Mesenchymal stem cell (in vitro differentiated cells and primary cell): ENCODE measurements around the gene TMEM132E.

Experiments
- DNase-seq: peaks from one replicate; pipeline ENCODE4 v3.0.0-alpha.2; 2013
- H2AFZ ChIP-seq: one replicate; pipeline ENCODE4 v1.6.1; 2013; ENCODE audit warnings: low read depth, mild to moderate bottlenecking, control low read depth, inconsistent platforms, low read length, moderate library complexity
- H2AK5ac ChIP-seq: 2 replicates; pipeline ENCODE4 v1.6.1; 2013; ENCODE audit warnings: low read length, moderate library complexity, mild to moderate bottlenecking, inconsistent platforms; ENCODE audit not compliant: severe bottlenecking
- H2BK120ac ChIP-seq: one replicate; pipeline ENCODE4 v1.6.1; 2013; ENCODE audit warnings: low read depth, mild to moderate bottlenecking, inconsistent platforms, low read length, moderate library complexity
- H2BK12ac ChIP-seq, 2 experiments: one replicate each; pipeline ENCODE4 v1.6.1; 2013; ENCODE audit warnings: inconsistent platforms in 2 of 2, low read length in 2 of 2, mild to moderate bottlenecking in 2 of 2, moderate library complexity in 2 of 2, control low read depth in 1 of 2
- H2BK15ac ChIP-seq: one replicate; pipeline ENCODE4 v1.6.1; 2013; ENCODE audit warnings: mild to moderate bottlenecking, low read depth, inconsistent platforms; ENCODE audit not compliant: poor library complexity, severe bottlenecking
- H2BK5ac ChIP-seq: 2 replicates; pipeline ENCODE4 v1.6.1; 2013; ENCODE audit warnings: low read depth, mild to moderate bottlenecking, low read length, control low read depth, inconsistent platforms; ENCODE audit not compliant: poor library complexity, severe bottlenecking
- H3K14ac ChIP-seq, 2 experiments: one replicate each; pipeline ENCODE4 v1.6.1; 2013; ENCODE audit warnings: inconsistent platforms in 2 of 2, low read length in 2 of 2, control low read depth in 1 of 2, mild to moderate bottlenecking in 1 of 2, moderate library complexity in 1 of 2
- H3K18ac ChIP-seq, 2 experiments: one replicate each; pipeline ENCODE4 v1.6.1; 2013; ENCODE audit warnings: inconsistent platforms in 2 of 2, low read length in 2 of 2, control low read depth in 1 of 2, low read depth in 1 of 2, mild to moderate bottlenecking in 1 of 2
- H3K23ac ChIP-seq, 2 experiments: one replicate each; pipeline ENCODE4 v1.6.1; 2013; ENCODE audit warnings: inconsistent platforms in 2 of 2, low read length in 2 of 2, mild to moderate bottlenecking in 2 of 2, moderate library complexity in 2 of 2, control low read depth in 1 of 2
- H3K27ac ChIP-seq: 2 replicates; pipeline ENCODE4 v1.5.1; 2013; ENCODE audit warnings: mild to moderate bottlenecking, moderate library complexity, low read length, control low read depth, inconsistent platforms; ENCODE audit not compliant: poor library complexity, severe bottlenecking
- H3K27me3 ChIP-seq, 2 experiments: 2 replicates each; pipeline versions ENCODE4 v1.6.1 to v1.7.0; 2013; ENCODE audit warnings: low read length in 2 of 2, mild to moderate bottlenecking in 2 of 2, moderate library complexity in 2 of 2, control low read depth in 1 of 2, inconsistent platforms in 1 of 2; ENCODE audit not compliant: control insufficient read depth in 1 of 2, insufficient read depth in 1 of 2
- H3K36me3 ChIP-seq, 2 experiments: 2 replicates each; pipeline versions ENCODE4 v1.6.1 to v1.7.0; 2013; ENCODE audit warnings: low read length in 2 of 2, control low read depth in 1 of 2, inconsistent platforms in 1 of 2, low read depth in 1 of 2, mild to moderate bottlenecking in 1 of 2; ENCODE audit not compliant: insufficient read depth in 2 of 2, control insufficient read depth in 1 of 2
- H3K4ac ChIP-seq, 2 experiments: one replicate each; pipeline ENCODE4 v1.6.1; 2013; ENCODE audit warnings: inconsistent platforms in 2 of 2, low read length in 2 of 2, mild to moderate bottlenecking in 2 of 2, moderate library complexity in 2 of 2, control low read depth in 1 of 2, low read depth in 1 of 2
- H3K4me1 ChIP-seq: 2 replicates; pipeline ENCODE4 v1.6.1; 2013; ENCODE audit warnings: low read depth, low read length, control low read depth; ENCODE audit not compliant: control insufficient read depth, insufficient read depth
- H3K4me2 ChIP-seq: 2 replicates; pipeline ENCODE4 v1.6.1; 2013; ENCODE audit warnings: low read length, mild to moderate bottlenecking, inconsistent platforms; ENCODE audit not compliant: poor library complexity, severe bottlenecking
- H3K4me3 ChIP-seq, 2 experiments: 2 replicates each; pipeline versions ENCODE4 v1.5.1 to v1.7.0; 2013; ENCODE audit warnings: low read length in 2 of 2, mild to moderate bottlenecking in 2 of 2, control low read depth in 1 of 2, low read depth in 1 of 2; ENCODE audit not compliant: insufficient read depth in 1 of 2
- H3K79me1 ChIP-seq: replicated peaks from 2 replicates; pipeline ENCODE4 v1.6.1; 2013; ENCODE audit warnings: mild to moderate bottlenecking, control low read depth, low read length, inconsistent platforms; ENCODE audit not compliant: poor library complexity, severe bottlenecking
- H3K9ac ChIP-seq: 2 replicates; pipeline ENCODE4 v1.7.0; 2013; ENCODE audit warnings: mild to moderate bottlenecking, low read length, moderate library complexity
- H3K9me3 ChIP-seq: 2 replicates; pipeline ENCODE4 v1.7.0; 2013; ENCODE audit warnings: mild to moderate bottlenecking, low read length; ENCODE audit not compliant: control insufficient read depth
- H4K8ac ChIP-seq: one replicate; pipeline ENCODE4 v1.6.1; 2013; ENCODE audit warnings: inconsistent platforms, mild to moderate bottlenecking, low read length, moderate library complexity
- H4K91ac ChIP-seq: one replicate; pipeline ENCODE4 v1.6.1; 2013; ENCODE audit warnings: mild to moderate bottlenecking, low read length, inconsistent platforms
- WGBS: methylation state at CpG from one replicate; pipeline ENCODE4 v1.1.7; 2013; ENCODE audit warnings: mixed read lengths; 5-methylcytosine and 5-hydroxymethylcytosine counted together

Gene TMEM132E

DNA sequence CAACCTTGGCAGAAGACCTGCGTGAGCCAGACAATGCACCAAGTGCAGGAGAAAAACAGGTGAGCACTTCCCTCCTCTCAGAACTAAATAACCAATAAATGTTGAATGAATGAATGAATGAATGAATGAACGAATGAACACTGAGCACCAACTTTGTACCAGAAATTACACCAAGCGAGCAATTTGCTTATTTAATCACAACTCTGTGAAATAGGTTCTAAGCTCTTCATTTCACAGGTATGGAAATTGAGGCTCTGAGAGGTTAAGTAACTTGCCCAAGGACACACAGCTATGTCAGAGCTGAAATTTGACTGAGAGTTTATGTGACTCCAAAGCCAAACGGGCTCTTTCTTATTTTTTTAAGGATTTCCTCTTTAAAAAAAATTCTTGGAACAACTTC, 38.0 kb downstream of the TMEM132E start:
- Histone ChIP-seq H2BK120ac (no peak overlapping the region), H3K36me3 (no peaks in the 10 kb centered on the region), H2BK12ac (no peak overlapping the region), H3K4me3 (no peak overlapping the region), H3K79me1 (no peaks in the 10 kb centered on the region), H4K8ac (no peak overlapping the region), H2AK5ac (no peak overlapping the region), H4K91ac (no peak overlapping the region), H3K18ac (no peak overlapping the region), H3K27me3 (peaks cover 7 to 51% of the 10 kb centered on the region in 2 experiments), H3K4ac (no peak overlapping the region), H2AFZ (no peak overlapping the region), H3K9ac (no peak overlapping the region), H3K27ac (no peak overlapping the region), H3K14ac (no peak overlapping the region), H3K23ac (no peak overlapping the region), H3K9me3 (no peaks in the 10 kb centered on the region), H2BK5ac (no peak overlapping the region), H2BK15ac (no peak overlapping the region), H3K4me1 (no peaks in the 10 kb centered on the region), H3K4me2 (no peak overlapping the region)
- 64% methylated on average over 2 of the region's 4 CpGs for whole genome bisulfite sequencing
- DNase-seq: no peak

DNA sequence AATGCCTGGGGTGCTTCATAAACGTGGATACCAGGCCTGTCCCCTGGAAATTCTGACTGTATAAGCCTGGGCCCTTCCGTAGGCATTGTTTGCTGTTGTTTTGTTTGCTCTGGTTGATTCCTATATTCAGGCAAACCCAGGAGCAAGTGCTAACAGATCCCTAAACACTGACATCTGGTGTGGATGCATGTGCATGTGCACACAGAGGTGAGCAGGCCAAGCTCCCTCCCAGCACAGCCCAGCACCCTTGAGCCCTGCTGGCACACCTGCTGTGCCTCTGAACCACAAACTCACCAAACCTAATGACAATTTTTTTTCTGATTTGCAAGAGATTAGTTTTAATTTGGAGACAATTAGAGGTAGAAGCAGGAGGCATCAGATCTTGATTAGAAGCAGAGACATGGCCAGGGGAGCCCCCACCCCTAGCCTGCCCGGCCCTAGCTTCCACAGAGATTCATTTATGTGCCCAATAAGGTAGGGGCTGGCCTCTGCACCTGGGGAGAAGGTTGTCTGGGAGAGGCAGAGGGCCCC, 40.4 kb downstream of the TMEM132E start:
- Histone ChIP-seq H3K4me2 (no peak overlapping the region), H2BK12ac (no peak overlapping the region), H4K91ac (no peak overlapping the region), H2BK120ac (no peak overlapping the region), H3K4me1 (no peaks in the 10 kb centered on the region), H3K9ac (no peak overlapping the region), H3K36me3 (no peaks in the 10 kb centered on the region), H3K14ac (no peak overlapping the region), H2BK15ac (no peak overlapping the region), H3K4ac (no peak overlapping the region), H3K27ac (no peak overlapping the region), H3K79me1 (no peaks in the 10 kb centered on the region), H3K4me3 (no peak overlapping the region), H2AK5ac (no peak overlapping the region), H2BK5ac (no peak overlapping the region), H3K27me3 (peaks cover 7 to 62% of the 10 kb centered on the region in 2 experiments), H3K23ac (no peak overlapping the region), H3K18ac (no peak overlapping the region), H3K9me3 (no peaks in the 10 kb centered on the region), H2AFZ (no peak overlapping the region), H4K8ac (no peak overlapping the region)
- WGBS: 45% methylated on average over 2 of the region's 3 CpGs
- no peak for DNase-seq

DNA sequence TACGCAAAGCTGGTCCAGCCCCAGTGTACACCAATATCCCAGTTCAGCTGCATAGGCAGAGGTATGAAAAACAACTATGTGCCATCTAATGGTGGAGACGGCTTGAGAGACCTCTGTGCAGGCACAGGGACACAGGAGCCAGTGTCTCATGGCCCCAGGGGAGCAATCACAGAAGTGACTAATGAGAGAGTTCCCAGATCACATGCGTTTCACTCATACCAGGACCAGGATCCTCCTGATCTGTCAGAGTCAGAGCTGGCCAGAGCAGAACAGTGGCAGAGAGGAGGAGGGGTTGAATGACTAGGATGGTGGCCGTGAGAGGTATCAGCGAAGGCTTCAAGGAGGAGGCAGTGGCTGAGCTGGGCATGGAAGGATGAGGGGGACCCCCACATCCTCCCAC, 41.1 kb downstream of the TMEM132E start:
- no peak overlapping the region for H2BK120ac ChIP-seq
- no peak for DNase-seq
- H3K18ac ChIP-seq: no peak overlapping the region
- H3K9ac ChIP-seq: no peak overlapping the region
- no peak overlapping the region for H2AFZ ChIP-seq
- 38% methylated on average over 4 of the region's 5 CpGs for WGBS
- H2BK5ac ChIP-seq: no peak overlapping the region
- no peaks in the 10 kb centered on the region for H3K36me3 ChIP-seq
- H3K27ac ChIP-seq: no peak overlapping the region
- H4K8ac ChIP-seq: no peak overlapping the region
- H3K27me3 ChIP-seq: peaks cover 7 to 64% of the 10 kb centered on the region in 2 experiments
- H3K14ac ChIP-seq: no peak overlapping the region
- H3K79me1 ChIP-seq: no peaks in the 10 kb centered on the region
- H2BK15ac ChIP-seq: no peak overlapping the region
- H4K91ac ChIP-seq: no peak overlapping the region
- H2BK12ac ChIP-seq: no peak overlapping the region
- H3K4me3 ChIP-seq: no peak overlapping the region
- H3K23ac ChIP-seq: no peak overlapping the region
- no peaks in the 10 kb centered on the region for H3K4me1 ChIP-seq
- no peak overlapping the region for H3K4ac ChIP-seq
- H3K4me2 ChIP-seq: no peak overlapping the region
- H2AK5ac ChIP-seq: no peak overlapping the region
- no peaks in the 10 kb centered on the region for H3K9me3 ChIP-seq

DNA sequence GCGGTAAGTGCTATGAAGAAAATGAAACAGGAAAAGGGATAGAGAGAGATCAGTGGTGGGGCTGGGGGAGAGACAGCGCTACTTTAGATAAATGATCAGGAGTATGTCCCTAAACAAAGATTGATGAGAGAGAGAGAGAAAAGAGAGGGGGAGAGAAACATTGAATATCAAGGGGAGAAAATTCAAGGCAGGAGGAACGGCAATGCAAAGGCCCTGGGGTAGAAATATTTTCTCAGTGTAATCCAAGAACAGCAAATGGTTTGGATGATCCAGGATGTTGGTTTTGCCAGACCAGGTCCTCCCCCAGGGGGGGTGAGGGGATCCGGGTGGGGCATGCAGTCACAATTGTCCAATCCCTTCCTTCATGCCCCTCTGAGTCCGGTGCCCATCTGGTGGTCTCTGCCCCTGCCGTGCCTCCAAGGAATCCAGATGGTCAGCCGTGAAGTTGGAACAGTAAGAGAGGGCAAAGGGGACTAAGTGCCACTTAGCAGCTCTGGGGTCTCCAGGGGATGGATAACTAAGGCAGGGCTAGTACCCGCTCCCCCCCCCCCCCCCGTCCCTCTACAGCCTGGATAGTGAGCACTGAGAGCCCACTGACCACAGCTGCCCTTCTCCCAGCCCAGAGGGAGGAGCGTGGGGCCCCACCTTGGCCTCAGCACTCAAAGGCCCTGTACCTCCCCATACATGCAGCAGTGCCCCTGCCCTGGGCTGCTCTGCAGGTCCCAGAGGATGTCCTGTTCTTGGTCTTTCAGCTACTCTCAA, 43.7 kb downstream of the TMEM132E start:
- no peak for DNase-seq
- Histone ChIP-seq H3K9me3 (no peaks in the 10 kb centered on the region), H3K9ac (no peak overlapping the region), H3K27me3 (peaks cover 0 to 67% of the 10 kb centered on the region in 2 experiments), H4K8ac (no peak overlapping the region), H2BK15ac (no peak overlapping the region), H3K79me1 (no peaks in the 10 kb centered on the region), H2BK5ac (no peak overlapping the region), H2BK120ac (no peak overlapping the region), H3K4me1 (no peaks in the 10 kb centered on the region), H2BK12ac (no peak overlapping the region), H4K91ac (no peak overlapping the region), H3K4ac (no peak overlapping the region), H2AK5ac (no peak overlapping the region), H3K23ac (no peak overlapping the region), H3K4me3 (no peak overlapping the region), H3K27ac (no peak overlapping the region), H2AFZ (no peak overlapping the region), H3K14ac (no peak overlapping the region), H3K4me2 (no peak overlapping the region), H3K18ac (no peak overlapping the region), H3K36me3 (no peaks in the 10 kb centered on the region)
- 84% methylated on average over 7 of the region's 10 CpGs for WGBS
